Measurements from ENCODE around the gene CALCOCO1. TPM values are rescaled to one million over a fixed set of nuclear protein-coding genes. Genes with fewer than 3 reads are reported as not detected.

The CALCOCO1 gene
- total RNA-seq, 2 donors from 2014 or later, result 272 to 336 TPM

GRCh38 chr12:53747095-53747494, 19.8 kb upstream of the CALCOCO1 start:
- ATAC-seq (ENCODE audit: insufficient number of reproducible peaks, low FRiP score, low read depth) (no peak), DNase-seq (ENCODE audit: low spot score) (no peak)
- no peak for TF ChIP-seq CTCF (IDR thresholded peaks at IDR 0.05)
- Histone ChIP-seq H3K27me3 (replicated peaks; ENCODE audit: insufficient read depth) (peaks cover 11% of the 10 kb centered on the region), H3K4me1 (ENCODE audit: control insufficient read depth in 1 of 2, low read depth in 2 of 2) (peaks cover 15 to 25% of the 10 kb centered on the region in 2 donors), H3K36me3 (no peaks in the 10 kb centered on the region), H3K4me3 (no peak overlapping the region), H3K9me3 (no peaks in the 10 kb centered on the region), H3K27ac (no peak overlapping the region)

- peaks cover 12 to 20% of the 10 kb centered on the region in 2 donors for H3K4me1 ChIP-seq (ENCODE audit: control insufficient read depth in 1 of 2, low read depth in 2 of 2)
- peaks cover 11% of the 10 kb centered on the region for H3K27me3 ChIP-seq (replicated peaks; ENCODE audit: insufficient read depth)
- peak; percentile 100 for TF ChIP-seq CTCF (IDR thresholded peaks at IDR 0.05)
Measured at GRCh38 chr12:53746592-53747092, 19.4 kb upstream of the CALCOCO1 start.

GRCh38 chr12:53744751-53745150, 17.5 kb upstream of the CALCOCO1 start:
- H3K27me3 ChIP-seq (replicated peaks; ENCODE audit: insufficient read depth), result peaks cover 11% of the 10 kb centered on the region
- ATAC-seq (ENCODE audit: insufficient number of reproducible peaks, low FRiP score, low read depth), result no peak

More at GRCh38 chr12:53746592-53747092, 19.4 kb upstream of the CALCOCO1 start:
- ATAC-seq (ENCODE audit: insufficient number of reproducible peaks, low FRiP score, low read depth), result peak; percentile 74
- DNase-seq (ENCODE audit: low spot score), result peak; percentile 70
- no peak overlapping the region for H3K27ac ChIP-seq
- H3K9me3 ChIP-seq, result no peaks in the 10 kb centered on the region
- no peak overlapping the region for H3K4me3 ChIP-seq
- no peaks in the 10 kb centered on the region for H3K36me3 ChIP-seq

GRCh38 chr12:53744130-53744441, 16.8 kb upstream of the CALCOCO1 start:
- peaks cover 11% of the 10 kb centered on the region for H3K27me3 ChIP-seq (replicated peaks; ENCODE audit: insufficient read depth)
- no peak for ATAC-seq (ENCODE audit: insufficient number of reproducible peaks, low FRiP score, low read depth)
- no peak for TF ChIP-seq CTCF (IDR thresholded peaks at IDR 0.05)

More at GRCh38 chr12:53744751-53745150, 17.5 kb upstream of the CALCOCO1 start:
- DNase-seq (ENCODE audit: low spot score), result no peak
- TF ChIP-seq CTCF (IDR thresholded peaks at IDR 0.05), result no peak
- Histone ChIP-seq H3K9me3 (no peaks in the 10 kb centered on the region), H3K4me1 (ENCODE audit: control insufficient read depth in 1 of 2, low read depth in 2 of 2) (peaks cover 0 to 14% of the 10 kb centered on the region in 2 donors), H3K4me3 (no peak overlapping the region), H3K27ac (no peak overlapping the region), H3K36me3 (no peaks in the 10 kb centered on the region)

GRCh38 chr12:53743266-53744129, 16.2 kb upstream of the CALCOCO1 start:
- H3K9me3 ChIP-seq, result no peaks in the 10 kb centered on the region
- H3K27me3 ChIP-seq (replicated peaks; ENCODE audit: insufficient read depth), result peaks cover 11% of the 10 kb centered on the region
- TF ChIP-seq CTCF (IDR thresholded peaks at IDR 0.05), result peak; percentile 95
- no peak for DNase-seq (ENCODE audit: low spot score)
- peaks cover 0 to 20% of the 10 kb centered on the region in 2 donors for H3K4me1 ChIP-seq (ENCODE audit: control insufficient read depth in 1 of 2, low read depth in 2 of 2)
- ATAC-seq (ENCODE audit: insufficient number of reproducible peaks, low FRiP score, low read depth), result no peak
- H3K27ac ChIP-seq, result no peak overlapping the region
- no peaks in the 10 kb centered on the region for H3K36me3 ChIP-seq
- peak overlapping the region; percentile 39 for H3K4me3 ChIP-seq

More at GRCh38 chr12:53744130-53744441, 16.8 kb upstream of the CALCOCO1 start:
- H3K4me1 ChIP-seq (ENCODE audit: control insufficient read depth in 1 of 2, low read depth in 2 of 2), result peaks cover 0 to 19% of the 10 kb centered on the region in 2 donors
- H3K9me3 ChIP-seq, result no peaks in the 10 kb centered on the region
- H3K36me3 ChIP-seq, result no peaks in the 10 kb centered on the region
- no peak overlapping the region for H3K27ac ChIP-seq
- H3K4me3 ChIP-seq, result no peak overlapping the region
- no peak for DNase-seq (ENCODE audit: low spot score)

Data from thoracic aorta (tissue), 2 donors.